ENCODE results near the gene CYB561D2.

GRCh38 chr3:50339485-50340146, 11.0 kb upstream of the CYB561D2 start:
- TF ChIP-seq EZH2 (IDR thresholded peaks at IDR 0.05; ENCODE audit: borderline replicate concordance, low read length), result no peak
- no peak for TF ChIP-seq CTCF (conservative IDR thresholded peaks at IDR 0.05 in 1 of 2, IDR thresholded peaks at IDR 0.05 in 1 of 2; ENCODE audit: extremely low read depth in 1 of 2, insufficient read depth in 1 of 2, low read depth in 1 of 2, low read length in 2 of 2)
